ENCODE data around the gene SLFN12L. TPM values are rescaled to one million over a fixed set of nuclear protein-coding genes. Genes with fewer than 3 reads are reported as not detected.

The SLFN12L gene
- total and polyA plus RNA-seq, 9 of the 15 experiments (the other 6 are each of a cell fraction or from before 2014, with no cell fraction given), result 0.04 to 0.31 (median 0.08) TPM; not detected in 3

GRCh38 chr17:35529866-35530265, 7.6 kb downstream of the SLFN12L start:
- Histone ChIP-seq H3K4me2 (ENCODE audit: insufficient read depth, low read length) (no peak overlapping the region), H4K20me1 (replicated peaks; ENCODE audit: control insufficient read depth, insufficient read depth, low read length) (no peaks in the 10 kb centered on the region), H3K4me1 (replicated peaks in 1 of 2; ENCODE audit: control insufficient read depth in 2 of 2, insufficient read depth in 2 of 2, low read length in 2 of 2) (no peaks in the 10 kb centered on the region), H3K9me1 (ENCODE audit: control insufficient read depth, insufficient read depth, low read length) (no peaks in the 10 kb centered on the region), H3K9ac (ENCODE audit: insufficient read depth in 1 of 2, low read depth in 2 of 2, low read length in 2 of 2) (no peak overlapping the region), H3K27ac (ENCODE audit: extremely low read depth, low read depth, low read length) (no peak overlapping the region), H3K9me3 (replicated peaks; ENCODE audit: control insufficient read depth, insufficient read depth, low read depth, low read length) (no peaks in the 10 kb centered on the region), H3K4me3 (no peak overlapping the region), H2AFZ (ENCODE audit: low read depth, low read length) (no peak overlapping the region), H3K27me3 (ENCODE audit: control insufficient read depth in 2 of 2, insufficient read depth in 2 of 2, low read length in 2 of 2) (no peaks in the 10 kb centered on the region), H3K36me3 (ENCODE audit: control insufficient read depth, insufficient read depth, low read length) (no peaks in the 10 kb centered on the region), H3K79me2 (ENCODE audit: control insufficient read depth, insufficient read depth, low read length) (no peaks in the 10 kb centered on the region)
- no peak for FAIRE-seq
- ATAC-seq, result no peak
- CTCF ChIA-PET (ENCODE audit: low intra/inter-chr PET ratio), result interaction anchor here (0.7 kb wide), 1 partner anchor 63 kb away, joined by 4 read pairs; no protein-coding TSS in a partner anchor
- in situ Hi-C loops (cut with MboI) (no loop called here), intact Hi-C loops (cut with micrococcal nuclease) (loop anchor here (10.0 kb wide), 3 partner anchors 55 to 385 kb away; partner anchors contain the start of genes NLE1, SLFN12 and UNC45B)
- POLR2A ChIA-PET, result no interaction called here
- no TSS peak for BruUV-seq (replicated peaks)
- DNase-seq (ENCODE audit: extremely low read depth in 1 of 4, low spot score in 3 of 4), result no peak
- TF ChIP-seq MBD1 (CRISPR knock-in tag; IDR thresholded peaks at IDR 0.05) (no peak), ZBTB49 (CRISPR knock-in tag; IDR thresholded peaks at IDR 0.05; ENCODE audit: borderline replicate concordance) (no peak), ELF2 (CRISPR knock-in tag; IDR thresholded peaks at IDR 0.05) (no peak), SREBF2 (CRISPR knock-in tag; IDR thresholded peaks at IDR 0.05) (no peak), PHB2 (IDR thresholded peaks at IDR 0.05; ENCODE audit: low read depth) (no peak)
- 43% methylated on average over 5 of the region's 8 CpGs for WGBS (ENCODE audit: insufficient coverage, low coverage, missing lambda C conversion rate)

Measured in K562 (cell line).